OCI-LY1 (cell line): ENCODE measurements around the gene MACROD2.

Source experiments
- H2AFZ ChIP-seq: fragments of 200-600 bp; sonication (generic), shearing (Covaris generic); 2 replicates; pipeline ENCODE4 v1.6.0; 2014; ENCODE audit warnings: antibody characterized with exemption, mild to moderate bottlenecking, low read length
- H3F3A ChIP-seq: fragments of 200-600 bp; sonication (generic), shearing (Covaris generic); 2 replicates; pipeline ENCODE4 v1.6.0; 2014; ENCODE audit warnings: mild to moderate bottlenecking, antibody characterized with exemption, low read length, moderate library complexity; ENCODE audit not compliant: insufficient read depth
- H3K27ac ChIP-seq: fragments of 200-600 bp; sonication (generic); 2 replicates; pipeline ENCODE4 v1.5.1; 2014; ENCODE audit warnings: low read length, mixed run types, mild to moderate bottlenecking, low read depth; ENCODE audit not compliant: poor library complexity, severe bottlenecking
- H3K27me3 ChIP-seq: fragments of 200-600 bp; sonication (generic); 2 replicates; pipeline ENCODE4 v1.6.0; 2014; ENCODE audit warnings: antibody characterized with exemption, mild to moderate bottlenecking, low read length, moderate library complexity; ENCODE audit not compliant: insufficient read depth
- H3K36me3 ChIP-seq: fragments of 200-600 bp; sonication (generic); 2 replicates; pipeline ENCODE4 v1.6.1; 2014; ENCODE audit warnings: mild to moderate bottlenecking, antibody characterized with exemption, low read length, moderate library complexity, mixed read lengths; ENCODE audit not compliant: insufficient read depth
- H3K4me1 ChIP-seq: fragments of 200-600 bp; sonication (generic); 2 replicates; pipeline ENCODE4 v1.5.1; 2014; ENCODE audit warnings: mild to moderate bottlenecking, low read length, moderate library complexity; ENCODE audit not compliant: insufficient read depth, severe bottlenecking
- H3K4me2 ChIP-seq: fragments of 200-600 bp; sonication (generic), shearing (Covaris generic); 2 replicates; pipeline ENCODE4 v1.6.1; 2014; ENCODE audit warnings: low read length
- H3K4me3 ChIP-seq: fragments of 200-600 bp; sonication (generic); 2 replicates; pipeline ENCODE4 v1.5.1; 2014; ENCODE audit warnings: low read length, low read depth, mild to moderate bottlenecking, mixed read lengths; ENCODE audit not compliant: poor library complexity, severe bottlenecking
- H3K79me2 ChIP-seq: fragments of 200-600 bp; shearing (Covaris generic); 2 replicates; pipeline ENCODE4 v1.6.1; 2016; ENCODE audit warnings: mixed run types, low read length, mixed read lengths; ENCODE audit not compliant: insufficient read depth
- H3K9ac ChIP-seq: fragments of 200-600 bp; sonication (generic), shearing (Covaris generic); 2 replicates; pipeline ENCODE4 v1.6.1; 2014; ENCODE audit warnings: mild to moderate bottlenecking, low read length, mixed read lengths
- H3K9me2 ChIP-seq: fragments of 200-600 bp; sonication (generic), shearing (Covaris generic); 2 replicates; pipeline ENCODE4 v1.6.1; 2014; ENCODE audit warnings: low read depth, mild to moderate bottlenecking, low read length, mixed read lengths
- H3K9me3 ChIP-seq: fragments of 200-600 bp; shearing (Covaris generic); 2 replicates; pipeline ENCODE4 v1.6.1; 2014; ENCODE audit warnings: low read length, mixed read lengths
- H4K20me1 ChIP-seq: fragments of 200-600 bp; sonication (generic), shearing (Covaris generic); 2 replicates; pipeline ENCODE4 v1.6.0; 2016; ENCODE audit warnings: mild to moderate bottlenecking, low read length; ENCODE audit not compliant: insufficient read depth
- CTCF ChIP-seq: fragments of 200-600 bp; sonication (generic), shearing (Covaris generic); IDR thresholded peaks from 2 replicates; pipeline ENCODE4 v1.5.1; 2017; ENCODE audit warnings: mild to moderate bottlenecking, antibody characterized with exemption, low read length, moderate library complexity, mixed read lengths
- EZH2 ChIP-seq: fragments of 200-600 bp; sonication (generic), shearing (Covaris generic); IDR thresholded peaks from 2 replicates; pipeline ENCODE4 v1.8.0; 2017; ENCODE audit warnings: borderline replicate concordance, mixed run types, mild to moderate bottlenecking, antibody characterized with exemption, low read length, moderate library complexity, mixed read lengths

The MACROD2 gene

GRCh38 chr20:14790771-14791620 is 795.7 kb downstream of the MACROD2 start:
- Histone ChIP-seq H3K9me2 (no peaks in the 10 kb centered on the region), H3K27me3 (no peaks in the 10 kb centered on the region), H3K9ac (no peak overlapping the region), H3K4me3 (no peak overlapping the region), H3K79me2 (no peaks in the 10 kb centered on the region), H4K20me1 (no peaks in the 10 kb centered on the region), H3K4me2 (no peak overlapping the region), H2AFZ (no peak overlapping the region), H3K27ac (no peak overlapping the region), H3K4me1 (no peaks in the 10 kb centered on the region), H3F3A (no peaks in the 10 kb centered on the region), H3K36me3 (no peaks in the 10 kb centered on the region), H3K9me3 (no peaks in the 10 kb centered on the region)
- TF ChIP-seq CTCF (no peak), EZH2 (no peak)

- Histone ChIP-seq H3K79me2 (no peaks in the 10 kb centered on the region), H3K9me2 (no peaks in the 10 kb centered on the region), H3K9ac (no peak overlapping the region), H3F3A (no peaks in the 10 kb centered on the region), H3K27ac (no peak overlapping the region), H3K36me3 (no peaks in the 10 kb centered on the region), H3K4me2 (no peak overlapping the region), H3K27me3 (no peaks in the 10 kb centered on the region), H2AFZ (no peak overlapping the region), H3K9me3 (no peaks in the 10 kb centered on the region), H4K20me1 (no peaks in the 10 kb centered on the region), H3K4me3 (no peak overlapping the region), H3K4me1 (no peaks in the 10 kb centered on the region)
- TF ChIP-seq EZH2 (no peak), CTCF (no peak)
These were observed 797.6 kb downstream of the MACROD2 start for GRCh38 chr20:14792915-14793314.

- H3K9me2 ChIP-seq, result no peaks in the 10 kb centered on the region
- H3K9ac ChIP-seq, result no peak overlapping the region
- H3K9me3 ChIP-seq, result no peaks in the 10 kb centered on the region
- no peaks in the 10 kb centered on the region for H3K4me1 ChIP-seq
- no peaks in the 10 kb centered on the region for H4K20me1 ChIP-seq
- no peak overlapping the region for H3K27ac ChIP-seq
- no peaks in the 10 kb centered on the region for H3F3A ChIP-seq
- no peaks in the 10 kb centered on the region for H3K27me3 ChIP-seq
- H3K79me2 ChIP-seq, result no peaks in the 10 kb centered on the region
- H3K4me2 ChIP-seq, result no peak overlapping the region
- TF ChIP-seq CTCF, result no peak
- no peak overlapping the region for H3K4me3 ChIP-seq
- no peak overlapping the region for H2AFZ ChIP-seq
- no peaks in the 10 kb centered on the region for H3K36me3 ChIP-seq
These were observed 804.4 kb downstream of the MACROD2 start for GRCh38 chr20:14799545-14800216.
